Osteoblast (primary cell): ENCODE data around the gene FAM163A. TPM values are rescaled to one million over a fixed set of nuclear protein-coding genes. Genes with fewer than 3 reads are reported as not detected.

Experiments used
- DNase-seq: peaks from one replicate; pipeline ENCODE4 v3.0.0; 2011; ENCODE audit warnings: low spot score, mixed read lengths; ENCODE audit not compliant: insufficient read length; ENCODE audit errors: missing footprints
- H2AFZ ChIP-seq: 2 replicates; pipeline ENCODE4 v1.6.0; 2011; ENCODE audit warnings: mild to moderate bottlenecking, low read length
- H3K27ac ChIP-seq: 2 replicates; pipeline ENCODE4 v1.5.1; 2011; ENCODE audit warnings: mild to moderate bottlenecking, low read depth, low read length, moderate library complexity
- H3K27me3 ChIP-seq: 2 replicates; pipeline ENCODE4 v1.6.0; 2012; ENCODE audit warnings: mild to moderate bottlenecking, control low read depth, inconsistent platforms, low read length, moderate library complexity; ENCODE audit not compliant: insufficient read depth
- H3K36me3 ChIP-seq: 2 replicates; pipeline ENCODE4 v1.5.1; 2011; ENCODE audit warnings: mild to moderate bottlenecking, low read length, control low read depth, moderate library complexity; ENCODE audit not compliant: insufficient read depth
- H3K4me1 ChIP-seq: 2 replicates; pipeline ENCODE4 v1.5.1; 2011; ENCODE audit warnings: mild to moderate bottlenecking, low read length, control low read depth, moderate library complexity; ENCODE audit not compliant: insufficient read depth
- H3K4me2 ChIP-seq: 2 replicates; pipeline ENCODE4 v1.6.0; 2011; ENCODE audit warnings: mild to moderate bottlenecking, low read length; ENCODE audit not compliant: insufficient read depth
- H3K4me3 ChIP-seq: fragments of 200-600 bp; sonication (generic); 3 replicates; pipeline ENCODE4 v1.5.1; 2012; ENCODE audit warnings: mild to moderate bottlenecking, low read length, inconsistent platforms; ENCODE audit not compliant: insufficient read depth
- H3K79me2 ChIP-seq: 2 replicates; pipeline ENCODE4 v1.6.0; 2012; ENCODE audit warnings: mild to moderate bottlenecking, low read length, control low read depth, inconsistent platforms; ENCODE audit not compliant: insufficient read depth
- H3K9me3 ChIP-seq: 2 replicates; pipeline ENCODE4 v1.5.1; 2011; ENCODE audit warnings: low read depth, low read length, control low read depth
- H4K20me1 ChIP-seq: 2 replicates; pipeline ENCODE4 v1.6.0; 2012; ENCODE audit warnings: mild to moderate bottlenecking, low read length, control low read depth; ENCODE audit not compliant: insufficient read depth
- CTCF ChIP-seq: IDR thresholded peaks from 2 replicates; pipeline ENCODE4 v1.5.1; 2011; ENCODE audit warnings: mild to moderate bottlenecking, low read depth, low read length, moderate library complexity; ENCODE audit errors: extremely low read depth
- total RNA-seq: library from RNA; depleted of rRNA; stranded (reverse); fragments of >200 nt; gene quantifications from 2 replicates; pipeline ENCODE4 v1.2.3, GENCODE V29; 2012

The FAM163A gene
- total RNA-seq, 1 donor = not detected

DNA sequence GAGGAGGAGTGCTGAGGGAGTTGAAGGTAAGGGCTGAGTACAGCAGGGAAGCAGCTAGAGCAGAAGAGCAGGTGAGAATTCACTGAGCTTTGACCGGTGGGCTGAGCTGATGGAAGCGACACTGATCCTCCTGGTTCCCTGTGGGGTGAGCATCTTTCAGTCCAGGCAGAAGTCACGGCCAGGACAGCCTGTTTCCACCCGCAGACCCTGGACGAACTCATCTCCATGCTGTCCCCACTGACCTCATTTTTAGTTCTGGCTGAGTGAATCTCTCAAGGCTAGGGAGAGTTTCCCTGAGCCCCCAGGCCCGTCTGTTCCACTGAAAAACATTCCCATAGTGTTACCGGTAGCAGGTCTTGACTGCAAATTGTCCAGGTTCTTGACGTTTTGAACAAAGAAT lies 31.5 kb downstream of the FAM163A start:
- peaks cover 3% of the 10 kb centered on the region for H4K20me1 ChIP-seq
- H3K4me2 ChIP-seq = peak overlapping the region; percentile 13
- no peak overlapping the region for H2AFZ ChIP-seq
- no peak for DNase-seq
- no peak overlapping the region for H3K27ac ChIP-seq
- peaks cover 15% of the 10 kb centered on the region for H3K27me3 ChIP-seq
- TF ChIP-seq CTCF = no peak
- H3K4me3 ChIP-seq = no peak overlapping the region
- H3K4me1 ChIP-seq = peaks cover 2% of the 10 kb centered on the region
- no peaks in the 10 kb centered on the region for H3K79me2 ChIP-seq
- H3K36me3 ChIP-seq = no peaks in the 10 kb centered on the region
- H3K9me3 ChIP-seq = no peaks in the 10 kb centered on the region

DNA sequence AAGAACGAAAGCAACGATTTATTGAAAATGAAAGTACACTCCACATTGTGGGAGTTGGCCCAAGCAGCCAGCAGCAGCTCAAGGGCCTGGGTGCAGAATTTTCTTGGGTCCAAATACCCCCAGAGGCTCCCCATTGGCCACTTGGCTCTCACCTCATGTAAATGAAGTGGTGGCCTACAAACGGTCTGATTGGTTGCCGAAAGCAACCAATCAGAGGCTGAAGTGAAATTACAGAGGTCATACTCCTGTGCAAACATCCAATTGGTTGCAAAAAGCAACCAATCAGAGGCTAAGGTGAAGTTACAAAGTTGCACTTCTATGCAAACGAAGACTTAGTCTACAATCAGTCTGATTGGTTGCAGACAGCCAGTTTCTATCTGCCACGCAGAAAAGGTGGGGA lies 31.9 kb downstream of the FAM163A start:
- H2AFZ ChIP-seq = no peak overlapping the region
- H3K4me3 ChIP-seq = no peak overlapping the region
- no peak overlapping the region for H3K27ac ChIP-seq
- H3K4me1 ChIP-seq = peaks cover 4% of the 10 kb centered on the region
- peak overlapping the region; percentile 13 for H3K4me2 ChIP-seq
- H3K27me3 ChIP-seq = peaks cover 16% of the 10 kb centered on the region
- H4K20me1 ChIP-seq = peaks cover 3% of the 10 kb centered on the region
- no peaks in the 10 kb centered on the region for H3K36me3 ChIP-seq
- no peak for TF ChIP-seq CTCF
- no peak for DNase-seq
- H3K9me3 ChIP-seq = no peaks in the 10 kb centered on the region
- H3K79me2 ChIP-seq = no peaks in the 10 kb centered on the region

GRCh38 chr1:179776831-179777230 lies 33.7 kb downstream of the FAM163A start:
- Histone ChIP-seq H3K4me3 (no peak overlapping the region), H3K36me3 (no peaks in the 10 kb centered on the region), H4K20me1 (peaks cover 3% of the 10 kb centered on the region)

DNA sequence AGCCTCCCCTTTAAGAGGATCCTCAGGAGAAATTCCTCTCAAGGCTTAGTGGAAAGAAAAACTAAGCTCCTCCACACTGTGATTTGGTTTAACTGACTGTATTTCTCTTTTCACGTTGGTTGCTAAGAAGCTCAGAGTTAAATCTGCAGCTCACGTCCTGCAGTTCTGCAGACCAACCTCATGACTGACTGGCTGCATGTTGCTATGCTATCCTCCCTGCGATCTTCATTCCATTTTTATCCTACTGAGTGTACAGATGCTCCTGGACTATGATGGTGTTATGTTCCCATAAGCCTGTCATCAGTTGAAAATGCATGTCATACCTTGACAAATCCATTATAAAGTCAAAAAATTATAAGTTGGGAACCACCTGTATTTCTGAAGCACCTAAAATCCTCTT lies 34.6 kb downstream of the FAM163A start:
- peaks cover 4% of the 10 kb centered on the region for H3K4me1 ChIP-seq
- no peaks in the 10 kb centered on the region for H3K9me3 ChIP-seq
- no peak for DNase-seq
- H3K79me2 ChIP-seq = no peaks in the 10 kb centered on the region
- H3K4me2 ChIP-seq = no peak overlapping the region
- no peak overlapping the region for H3K4me3 ChIP-seq
- H3K27me3 ChIP-seq = peaks cover 16% of the 10 kb centered on the region
- H3K36me3 ChIP-seq = no peaks in the 10 kb centered on the region
- TF ChIP-seq CTCF = no peak
- H3K27ac ChIP-seq = no peak overlapping the region
- H2AFZ ChIP-seq = no peak overlapping the region
- H4K20me1 ChIP-seq = peaks cover 3% of the 10 kb centered on the region

More at GRCh38 chr1:179776831-179777230, 33.7 kb downstream of the FAM163A start:
- Histone ChIP-seq H3K27ac (no peak overlapping the region), H2AFZ (no peak overlapping the region), H3K27me3 (peaks cover 16% of the 10 kb centered on the region), H3K9me3 (no peaks in the 10 kb centered on the region), H3K79me2 (no peaks in the 10 kb centered on the region), H3K4me1 (peaks cover 4% of the 10 kb centered on the region), H3K4me2 (no peak overlapping the region)
- no peak for TF ChIP-seq CTCF
- no peak for DNase-seq
